CD4-positive, alpha-beta T cell treated with Interleukin-12 subunit alpha and Interleukin-12 subunit beta, for 1 hour (primary cell): Measurements from ENCODE around the gene TTC29.

Experiments
- DNase-seq: peaks from one replicate; pipeline ENCODE4 v3.0.0-alpha.2; 2020

The TTC29 gene, protein sequence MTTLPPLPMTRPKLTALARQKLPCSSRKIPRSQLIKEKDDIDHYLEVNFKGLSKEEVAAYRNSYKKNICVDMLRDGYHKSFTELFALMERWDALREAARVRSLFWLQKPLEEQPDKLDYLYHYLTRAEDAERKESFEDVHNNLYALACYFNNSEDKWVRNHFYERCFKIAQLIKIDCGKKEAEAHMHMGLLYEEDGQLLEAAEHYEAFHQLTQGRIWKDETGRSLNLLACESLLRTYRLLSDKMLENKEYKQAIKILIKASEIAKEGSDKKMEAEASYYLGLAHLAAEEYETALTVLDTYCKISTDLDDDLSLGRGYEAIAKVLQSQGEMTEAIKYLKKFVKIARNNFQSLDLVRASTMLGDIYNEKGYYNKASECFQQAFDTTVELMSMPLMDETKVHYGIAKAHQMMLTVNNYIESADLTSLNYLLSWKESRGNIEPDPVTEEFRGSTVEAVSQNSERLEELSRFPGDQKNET

DNA sequence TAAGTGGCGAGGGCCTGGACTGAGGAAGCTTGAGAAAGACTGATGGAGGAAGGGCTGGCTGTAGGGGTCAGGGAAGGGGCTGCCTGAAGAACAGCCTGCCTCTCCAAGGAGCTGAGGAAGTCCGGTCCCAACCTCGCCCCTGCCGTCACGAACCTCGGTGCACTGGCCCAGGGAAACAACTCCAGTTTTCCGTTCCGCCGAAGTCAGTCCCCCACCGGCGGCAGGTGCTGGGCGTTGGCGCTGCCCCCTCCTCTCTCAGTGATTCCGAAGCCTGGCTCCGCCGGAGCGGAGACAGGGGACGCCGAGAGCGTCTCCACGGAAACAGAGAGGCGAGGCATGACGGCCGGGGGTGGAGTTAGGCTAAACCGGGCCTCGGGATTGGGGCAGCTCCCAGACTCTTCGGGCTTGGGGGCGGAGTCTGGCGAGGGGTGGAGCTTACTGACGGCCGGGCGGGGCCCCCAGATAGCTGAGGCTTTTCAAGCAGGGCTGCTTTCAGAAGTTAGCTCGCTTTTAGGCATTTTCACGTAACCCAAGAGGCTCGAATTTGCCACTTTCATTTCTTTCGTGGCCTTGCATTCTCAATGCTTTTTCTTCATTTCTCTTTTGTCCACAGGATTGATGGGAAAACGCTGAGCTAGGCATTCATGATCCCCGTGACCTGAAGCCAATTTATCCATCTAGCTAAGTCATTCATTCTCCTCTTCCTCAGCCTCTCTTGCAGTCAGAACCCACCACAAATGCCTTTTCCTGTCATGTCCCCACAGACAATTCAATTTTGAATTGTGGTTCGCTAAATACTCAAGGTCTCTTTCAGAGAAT lies at the start of gene TTC29:
TTC29 (minus strand) TSS at position 309 of the 819 bp plus-strand sequence. CDS start 5,969 bp downstream, outside the sequence.
- peak; percentile 85 for DNase-seq

DNA sequence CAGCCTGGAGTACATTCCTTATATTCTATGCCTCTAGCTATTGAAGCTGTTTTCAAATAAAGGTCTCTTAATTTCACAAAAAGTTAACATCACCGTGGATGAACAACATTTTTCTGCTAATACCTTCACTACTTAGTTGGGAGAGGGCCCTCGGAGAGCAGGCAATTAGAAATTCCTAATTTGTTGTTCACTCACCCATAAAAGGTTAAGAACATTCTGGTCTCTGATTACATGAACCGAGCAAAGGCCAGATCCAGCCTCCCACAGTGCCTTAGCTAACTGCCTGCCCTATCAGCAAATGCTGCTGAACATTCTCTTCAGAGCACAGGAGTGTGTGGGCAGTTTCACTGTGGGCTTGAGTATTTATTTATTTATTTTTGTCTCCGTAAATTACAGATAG lies 36.0 kb upstream of the TTC29 start:
- no peak for DNase-seq

DNA sequence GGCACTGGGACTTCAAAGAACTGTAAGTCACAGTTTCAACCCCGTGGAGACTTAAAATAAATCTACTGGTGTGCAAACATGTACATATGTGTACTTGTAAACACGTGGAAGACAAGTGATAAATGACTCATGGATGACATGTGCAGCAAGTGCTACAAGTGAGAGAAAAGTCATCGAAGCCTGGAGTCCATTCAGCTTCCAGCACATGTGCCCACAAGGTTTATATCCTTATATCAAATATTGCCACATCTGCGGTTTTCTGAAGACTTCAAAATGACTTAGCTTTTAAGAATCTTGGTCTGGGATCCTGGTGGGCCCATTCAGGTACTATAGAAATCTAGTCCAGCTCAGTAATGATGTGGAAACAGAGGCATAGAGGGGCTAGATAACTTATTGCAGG lies 33.0 kb upstream of the TTC29 start:
- DNase-seq: no peak

DNA sequence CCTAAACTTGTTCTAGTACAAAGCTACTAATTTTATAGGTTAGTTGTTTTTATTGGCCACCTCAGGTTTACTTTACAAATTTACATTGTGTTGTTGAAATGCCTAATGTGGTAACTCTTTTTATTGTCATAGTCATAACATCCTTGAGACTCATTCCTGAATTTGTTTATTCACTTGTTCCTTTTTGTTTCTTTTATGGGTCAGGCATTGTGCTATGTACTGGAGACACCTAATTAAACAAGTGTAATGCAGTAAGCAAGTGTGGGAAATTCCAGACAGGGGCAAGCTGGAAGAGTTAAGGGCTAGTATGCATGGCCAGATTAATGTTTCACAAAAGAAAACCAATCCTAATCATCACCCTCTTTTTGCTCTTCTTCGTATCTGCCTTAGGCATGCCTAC lies 30.5 kb upstream of the TTC29 start:
- DNase-seq: no peak

DNA sequence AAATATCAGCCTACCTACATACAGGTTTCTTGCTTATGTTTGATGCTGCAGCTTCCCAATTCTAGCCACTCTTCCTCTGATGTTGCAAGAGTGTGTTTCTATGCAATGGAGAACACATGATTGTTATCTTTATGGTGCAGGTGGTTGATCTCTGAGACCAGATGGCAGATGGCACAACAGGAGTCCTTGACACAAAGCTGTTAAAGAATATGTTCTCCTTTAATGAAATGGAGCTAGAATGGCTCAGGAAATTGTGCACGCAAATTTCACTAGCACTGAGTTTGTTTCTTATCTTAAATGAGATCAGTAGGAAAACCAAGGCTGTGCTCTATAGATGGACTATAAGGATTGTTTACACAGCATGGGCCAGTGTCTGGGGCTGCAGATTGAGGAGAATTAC lies 29.9 kb upstream of the TTC29 start:
- no peak for DNase-seq

DNA sequence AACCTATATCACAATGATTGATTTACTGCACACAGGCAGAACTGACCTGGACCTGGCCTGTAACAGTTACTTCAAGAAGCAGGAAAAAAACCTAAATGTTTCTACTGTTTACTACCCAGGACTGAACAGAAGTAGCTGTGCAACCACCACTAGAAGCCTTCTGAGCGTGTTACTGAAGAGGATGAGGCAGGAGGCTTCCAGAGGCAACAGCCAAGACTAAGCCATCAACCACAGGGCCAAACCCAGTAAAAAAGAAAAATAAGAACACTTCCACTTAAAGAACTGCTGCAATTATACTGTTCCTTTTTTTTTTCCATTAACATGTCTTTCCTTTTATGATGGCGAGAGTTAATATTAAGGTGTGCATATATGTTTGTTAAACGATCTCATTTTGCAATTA lies 29.4 kb upstream of the TTC29 start:
- DNase-seq: no peak

DNA sequence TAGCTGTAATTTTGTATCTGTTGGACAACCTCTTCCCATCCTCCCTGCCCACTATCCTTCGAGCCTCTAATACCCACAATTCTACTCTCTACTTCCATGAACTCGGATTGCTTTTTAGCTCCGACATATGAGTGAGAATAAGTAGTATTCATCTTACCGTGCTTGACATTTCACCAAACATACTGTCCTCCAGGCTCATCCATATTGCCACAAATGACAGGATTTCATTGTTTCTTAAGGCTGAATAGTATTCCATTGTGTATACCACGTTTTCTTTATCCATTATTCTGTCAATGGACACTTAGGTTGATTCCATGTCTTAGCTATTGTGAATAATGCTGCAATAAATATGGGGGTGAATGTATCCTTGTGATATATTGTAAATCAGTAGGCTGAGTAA lies 26.4 kb upstream of the TTC29 start:
- DNase-seq: no peak

DNA sequence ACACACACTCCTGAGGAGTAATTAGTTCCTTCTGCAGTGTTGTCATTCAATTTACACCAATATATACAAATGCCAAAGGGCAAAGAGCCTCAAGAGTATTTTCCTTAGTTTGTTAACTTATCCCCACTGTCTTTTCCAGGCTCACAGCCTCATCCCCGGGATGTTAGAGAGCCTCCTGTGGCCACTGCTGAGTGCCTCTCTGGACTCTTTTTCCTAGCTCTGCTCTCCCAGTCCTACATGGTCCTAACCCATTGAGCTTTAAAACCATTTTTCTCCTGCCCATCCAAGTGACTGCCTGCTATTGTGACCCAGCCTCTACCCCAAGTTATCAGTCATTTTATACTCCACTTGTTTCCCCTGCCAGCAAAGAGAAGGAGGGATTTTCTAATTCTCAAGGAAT lies 23.5 kb upstream of the TTC29 start:
- no peak for DNase-seq

DNA sequence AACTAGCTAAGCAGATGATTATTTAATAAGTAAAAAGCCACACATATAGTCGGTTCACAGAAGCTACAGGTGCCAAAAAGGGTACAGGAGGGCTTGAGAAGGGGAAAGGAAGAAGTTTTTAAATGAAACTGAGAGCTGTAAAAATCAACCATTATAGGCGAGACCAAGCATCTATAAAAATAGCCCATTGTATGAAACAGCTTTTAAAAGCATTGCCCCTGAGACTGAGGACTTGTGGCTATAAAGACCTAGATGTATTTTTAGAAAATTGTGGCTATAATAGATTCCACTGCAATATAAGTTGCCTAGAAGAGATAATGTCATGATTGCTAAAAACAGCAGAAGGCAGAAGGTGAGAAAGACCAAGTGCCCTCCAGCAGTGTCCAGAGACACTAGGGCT lies 15.0 kb upstream of the TTC29 start:
- no peak for DNase-seq

DNA sequence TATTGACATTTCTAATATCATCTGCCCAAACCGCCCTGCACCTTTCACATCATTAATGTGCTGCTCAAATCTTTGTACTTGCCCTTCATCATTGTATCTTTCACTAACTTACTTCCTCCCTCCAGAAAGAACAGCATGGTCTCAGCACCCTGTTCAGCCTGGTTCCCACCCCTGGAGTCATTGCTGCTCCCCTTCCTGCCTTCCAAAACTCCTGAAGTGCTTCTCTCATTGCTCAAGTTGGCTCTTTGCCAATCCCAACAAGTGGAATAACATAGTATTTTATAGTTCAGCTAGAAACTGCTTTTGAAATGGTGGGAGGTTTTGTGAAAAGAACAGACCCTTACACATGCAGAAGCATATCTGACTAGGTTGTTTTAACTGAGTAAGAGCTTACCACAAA lies 14.0 kb upstream of the TTC29 start:
- DNase-seq: no peak

DNA sequence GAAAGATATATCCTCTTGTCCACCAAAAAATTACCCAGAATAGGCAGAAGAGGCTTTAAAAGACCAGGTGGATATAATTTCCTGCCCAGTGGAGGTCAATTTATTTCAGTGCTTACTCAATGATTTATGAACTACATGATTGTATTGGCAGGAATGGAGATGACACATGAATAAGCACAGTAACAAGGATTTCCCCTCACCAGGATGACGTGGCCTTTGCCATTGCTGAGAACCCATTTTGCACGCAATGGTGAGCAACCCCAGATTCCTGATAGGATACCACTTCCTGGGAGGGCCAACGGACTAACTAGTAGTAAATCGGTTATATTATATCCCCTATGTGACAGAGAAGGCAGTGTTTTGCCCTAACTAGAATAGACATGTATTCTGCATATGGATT lies 11.6 kb upstream of the TTC29 start:
- DNase-seq: no peak

DNA sequence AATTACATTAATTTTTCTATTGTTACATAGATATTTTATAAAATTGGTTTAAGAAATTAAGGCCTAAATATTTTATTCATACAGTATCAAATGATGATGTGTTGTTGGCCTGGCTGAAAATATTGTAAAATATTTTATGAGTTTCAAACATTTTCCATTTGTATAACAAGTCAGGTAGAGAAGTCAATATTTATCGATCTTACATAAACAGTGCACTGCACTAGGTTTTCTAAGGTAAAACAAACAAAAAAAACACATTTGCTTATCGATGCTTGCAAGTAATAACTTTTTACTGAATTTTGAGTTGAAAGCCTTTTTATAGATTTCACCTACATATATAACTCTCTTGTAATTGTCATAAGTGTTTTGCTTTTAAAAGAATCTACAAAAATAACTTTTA lies 7.2 kb upstream of the TTC29 start:
- no peak for DNase-seq

DNA sequence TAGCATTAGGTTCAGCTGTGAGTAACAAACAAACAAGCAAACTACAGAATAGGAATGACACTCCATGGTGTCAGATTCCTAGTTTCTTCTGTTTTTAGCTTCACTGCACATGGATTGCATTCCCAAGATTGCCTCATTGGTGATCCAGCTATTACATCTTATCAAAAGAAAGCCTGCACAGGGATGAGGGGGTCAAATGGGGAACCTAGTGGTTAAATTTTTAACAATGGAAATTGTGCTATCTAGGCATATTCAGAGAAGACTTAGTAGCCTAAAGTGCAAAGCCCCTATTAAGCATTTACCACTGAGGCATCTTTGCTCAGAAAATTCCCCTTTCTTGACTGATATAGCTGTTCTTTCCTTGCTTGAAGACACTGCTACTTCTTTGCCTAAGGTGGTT lies 3.9 kb upstream of the TTC29 start:
- DNase-seq: no peak

DNA sequence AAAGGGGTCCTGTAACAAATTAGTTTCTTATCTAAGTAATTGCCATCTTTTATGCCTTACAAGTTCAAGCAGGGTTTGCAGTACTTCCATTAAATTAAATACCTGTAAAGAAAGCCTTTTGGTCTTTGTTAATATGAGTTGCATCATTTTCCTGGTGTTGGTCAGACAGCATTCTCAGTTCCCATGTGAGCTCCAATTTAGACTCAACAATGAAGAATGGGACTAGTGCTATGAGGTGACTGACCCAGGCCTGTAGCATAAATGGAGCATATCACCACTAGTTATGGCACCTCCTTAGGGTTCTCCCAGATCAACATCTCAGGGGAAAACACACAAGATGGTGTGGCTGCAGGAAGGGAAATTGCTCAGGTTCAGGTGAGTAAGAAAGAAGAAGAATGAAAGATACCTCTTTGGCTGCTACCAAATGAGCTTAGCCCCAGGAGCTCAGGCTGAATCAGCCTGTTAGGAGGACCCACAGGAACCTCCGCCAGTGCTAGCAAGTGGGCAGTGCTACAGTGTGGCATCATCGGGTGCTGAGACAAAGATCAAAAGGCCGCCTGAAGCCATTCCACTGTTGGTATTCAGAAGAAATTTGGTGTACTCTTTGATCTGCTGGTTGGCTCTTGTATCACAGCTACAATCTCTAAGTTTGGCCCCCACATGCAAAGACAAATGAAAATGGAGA lies 1.8 kb downstream of the TTC29 start:
- DNase-seq: no peak

DNA sequence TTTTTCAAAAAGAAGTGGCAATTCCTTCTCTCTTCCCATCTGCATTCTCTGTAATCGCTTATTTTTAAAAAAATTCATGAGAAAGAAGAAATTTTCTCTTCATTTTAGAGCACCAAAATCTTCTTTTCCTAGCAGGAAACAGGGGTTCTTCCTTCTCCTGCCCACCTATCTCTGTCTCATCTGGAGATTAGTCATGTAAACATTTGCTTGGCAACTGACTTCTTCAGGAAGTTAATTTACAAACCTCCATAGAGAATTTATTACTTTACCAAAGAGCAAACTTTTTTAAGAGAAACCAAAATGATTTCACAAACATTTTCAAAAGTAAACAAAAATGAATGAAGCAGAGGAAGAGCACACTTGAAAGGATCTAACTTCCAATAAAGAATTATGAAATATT lies 13.5 kb downstream of the TTC29 start:
- no peak for DNase-seq

DNA sequence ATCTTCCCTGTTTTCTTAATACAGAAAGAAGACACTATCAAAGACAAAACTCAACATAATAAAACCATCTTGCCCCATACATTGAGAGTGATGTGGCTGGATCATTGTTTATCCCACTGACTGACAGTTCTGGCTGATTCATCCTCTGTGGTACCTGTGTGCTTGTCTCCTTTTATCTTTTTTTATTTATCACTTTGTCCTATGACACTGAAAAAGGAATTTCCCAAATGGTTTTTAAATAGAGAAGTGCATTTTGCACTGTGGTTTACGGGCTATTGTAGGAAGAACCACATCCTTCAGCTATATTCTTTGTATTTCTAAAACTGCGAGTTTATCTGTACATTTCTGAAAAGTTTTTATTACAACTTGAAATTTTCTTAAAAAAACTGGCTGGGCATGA lies 15.0 kb downstream of the TTC29 start:
- DNase-seq: no peak

DNA sequence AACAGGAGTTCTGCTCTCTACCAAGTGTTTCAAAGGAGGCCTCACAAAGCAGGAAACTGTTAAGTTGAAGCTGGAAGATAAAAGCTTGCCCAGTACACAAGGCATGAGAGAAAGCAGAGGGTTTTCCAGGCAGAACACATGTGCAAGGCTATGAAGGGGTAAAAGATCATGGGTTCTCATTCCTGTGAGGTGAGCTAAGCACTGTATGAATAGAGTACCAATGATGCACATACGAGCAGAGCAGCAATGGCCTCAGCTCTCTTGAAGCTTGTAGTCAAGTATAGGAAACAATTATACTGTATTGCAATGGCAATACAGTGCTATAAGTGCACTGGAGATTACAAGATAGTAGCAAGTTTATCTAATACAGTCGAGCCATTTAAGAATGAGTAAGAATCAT lies 18.0 kb downstream of the TTC29 start:
- no peak for DNase-seq

DNA sequence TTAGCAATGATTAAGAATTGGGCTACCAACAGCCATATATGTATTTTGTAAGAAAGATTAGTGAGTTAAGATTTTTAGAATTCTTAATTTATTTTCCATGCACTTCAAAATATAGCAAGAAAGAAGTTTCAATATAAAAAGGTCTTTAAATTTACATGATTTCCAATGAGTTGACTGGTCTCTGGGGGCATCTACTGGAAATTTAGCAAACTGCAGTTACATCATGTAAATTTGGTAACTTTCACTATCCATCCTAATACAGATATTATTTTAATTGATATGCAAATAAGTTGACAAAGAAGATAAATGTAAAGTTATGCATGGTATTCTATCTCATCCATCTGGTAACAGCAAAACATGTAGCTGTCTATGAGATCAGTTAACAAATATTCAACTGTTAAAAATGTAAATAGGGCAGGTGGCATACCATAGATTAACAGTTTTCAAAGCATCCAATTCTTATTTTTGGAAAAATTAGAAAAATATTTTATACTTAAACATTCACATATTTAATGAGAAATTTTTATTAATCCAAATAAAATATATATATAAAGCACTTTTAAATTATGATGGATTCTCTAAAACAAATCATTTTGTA lies 29.1 kb downstream of the TTC29 start:
- peak; percentile 39 for DNase-seq

DNA sequence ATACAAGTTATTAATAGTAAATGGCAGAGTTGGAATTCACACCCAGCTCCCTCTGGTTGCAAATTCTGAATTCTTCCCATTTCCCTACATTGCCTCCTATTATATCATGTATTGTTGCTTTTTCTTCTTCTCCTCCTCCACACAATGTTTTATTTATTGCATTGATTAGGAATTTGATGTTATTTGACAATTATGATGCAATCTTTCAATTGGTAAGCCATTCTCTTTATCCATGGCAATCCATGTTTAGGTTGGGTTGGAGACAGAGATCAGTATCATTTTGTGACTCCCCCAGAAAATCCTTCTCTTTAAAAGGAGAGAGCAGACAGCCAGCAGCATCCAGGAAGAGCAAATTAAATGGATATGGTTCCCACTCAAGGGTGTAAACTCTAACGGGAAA lies 30.5 kb downstream of the TTC29 start:
- no peak for DNase-seq

DNA sequence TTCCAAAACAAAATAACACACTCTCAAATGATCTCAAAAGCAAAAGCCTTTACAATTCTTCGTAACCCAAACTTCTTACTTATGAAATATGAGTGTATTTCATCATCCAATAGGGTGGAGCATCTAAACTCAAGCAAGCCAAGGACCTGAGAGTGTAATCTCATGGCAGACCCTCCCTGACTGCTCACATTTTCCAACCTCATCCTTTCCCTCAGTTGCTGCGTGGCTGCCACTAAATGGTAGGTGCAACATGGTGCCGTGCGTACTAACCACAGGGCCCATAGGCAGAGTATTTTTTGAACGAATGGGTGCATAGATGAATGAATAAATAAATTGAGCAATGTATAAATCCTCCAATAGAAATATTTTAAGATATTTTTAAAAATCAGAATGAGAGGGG lies 45.4 kb downstream of the TTC29 start:
- no peak for DNase-seq

DNA sequence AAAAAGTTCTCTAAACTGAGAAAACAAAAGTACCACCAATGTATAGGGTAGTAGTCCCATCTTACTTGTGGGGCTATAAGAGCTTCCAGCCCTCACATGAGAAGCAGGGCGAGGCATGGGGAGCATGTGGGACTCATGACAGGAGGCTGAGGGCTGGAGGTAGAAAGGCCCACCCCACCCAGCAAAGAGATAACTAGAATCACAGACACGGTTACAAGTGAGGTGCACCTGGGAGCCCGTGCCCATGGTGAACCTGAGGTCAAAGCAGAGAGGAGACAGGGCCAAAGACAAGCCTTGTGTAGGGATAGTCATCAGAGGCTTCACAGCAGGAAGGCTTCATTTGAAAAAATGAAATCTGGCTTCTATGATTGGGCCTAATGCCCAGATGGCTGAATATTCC lies 55.4 kb downstream of the TTC29 start:
- DNase-seq: no peak

DNA sequence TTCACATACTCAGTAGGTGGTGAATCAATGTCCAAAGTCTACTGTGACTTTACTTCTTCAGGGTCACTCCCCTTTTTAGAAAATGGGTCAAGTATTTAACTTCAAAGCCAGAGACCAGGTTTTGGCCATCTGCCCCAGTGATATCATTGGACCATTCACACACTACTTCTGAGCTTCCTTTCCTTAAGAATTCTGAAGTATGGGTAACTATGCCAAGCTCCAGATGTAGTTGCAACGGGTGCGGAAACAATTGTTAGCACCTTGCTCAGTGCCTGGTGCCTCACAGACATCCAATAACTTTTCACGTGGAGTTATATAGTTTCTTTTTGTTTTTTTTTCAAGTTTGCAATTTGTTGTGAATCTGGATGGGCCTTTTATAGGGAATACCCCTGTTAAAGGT lies 62.6 kb downstream of the TTC29 start:
- DNase-seq: no peak

DNA sequence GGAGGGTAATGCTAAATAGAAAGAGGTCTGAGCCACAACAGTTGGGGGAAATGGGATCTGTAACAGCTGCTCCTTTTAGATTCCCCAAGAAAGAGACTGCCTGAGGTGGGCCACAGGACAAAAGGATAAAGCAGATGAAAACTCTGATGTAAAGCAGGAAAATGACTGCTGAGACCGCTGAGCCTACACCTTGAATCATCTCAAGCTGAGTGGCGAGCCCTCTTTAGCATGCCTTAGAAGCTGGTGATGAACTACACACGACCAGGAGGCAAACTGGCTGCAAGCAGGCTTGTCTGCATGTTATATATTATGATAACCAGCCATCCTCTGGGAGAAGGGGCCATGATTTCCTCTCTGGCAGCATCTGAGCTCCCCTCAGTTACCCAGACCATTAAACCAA lies 88.4 kb downstream of the TTC29 start:
- no peak for DNase-seq
